Fibroblast of peridontal ligament (primary cell): Measurements from ENCODE around the gene BNC2.
A peak's percentile ranks its signal among the peaks of the same experiment; 100 is the strongest.

ENCODE experiments used
- DNase-seq: peaks from one replicate; pipeline ENCODE4 v3.0.0-alpha.2; 2010; ENCODE audit errors: extremely low read depth

Gene BNC2

GRCh38 chr9:16679327-16679821, 191.1 kb downstream of the BNC2 start:
- peak; percentile 39 for DNase-seq

- no peak for DNase-seq
Measured at GRCh38 chr9:16676519-16676918, 194.0 kb downstream of the BNC2 start.

- no peak for DNase-seq
Measured at GRCh38 chr9:16675131-16675530, 195.3 kb downstream of the BNC2 start.

GRCh38 chr9:16673171-16673570, 197.3 kb downstream of the BNC2 start:
- no peak for DNase-seq

GRCh38 chr9:16672501-16672900, 198.0 kb downstream of the BNC2 start:
- DNase-seq = no peak

- DNase-seq = peak; percentile 90
Measured at GRCh38 chr9:16671591-16672137, 198.8 kb downstream of the BNC2 start.

- no peak for DNase-seq
Measured at GRCh38 chr9:16670791-16671190, 199.7 kb downstream of the BNC2 start.

- DNase-seq = peak; percentile 71
Measured at GRCh38 chr9:16668734-16669295, 201.7 kb downstream of the BNC2 start.

GRCh38 chr9:16664211-16664610, 206.3 kb downstream of the BNC2 start:
- DNase-seq = peak; percentile 86

GRCh38 chr9:16661816-16662215, 208.7 kb downstream of the BNC2 start:
- no peak for DNase-seq

- DNase-seq = no peak
Measured at GRCh38 chr9:16659096-16659495, 211.4 kb downstream of the BNC2 start.

GRCh38 chr9:16656432-16657169, 213.9 kb downstream of the BNC2 start:
- DNase-seq = peak; percentile 56

- no peak for DNase-seq
Measured at GRCh38 chr9:16654596-16655126, 215.8 kb downstream of the BNC2 start.

- DNase-seq = peak; percentile 57
Measured at GRCh38 chr9:16653491-16654399, 216.7 kb downstream of the BNC2 start.

GRCh38 chr9:16652582-16652981, 217.9 kb downstream of the BNC2 start:
- DNase-seq = peak; percentile 75

GRCh38 chr9:16651446-16651964, 219.0 kb downstream of the BNC2 start:
- DNase-seq = no peak

- no peak for DNase-seq
Measured at GRCh38 chr9:16645970-16646369, 224.5 kb downstream of the BNC2 start.

- peak; percentile 54 for DNase-seq
Measured at GRCh38 chr9:16642421-16643109, 227.9 kb downstream of the BNC2 start.

- DNase-seq = peak; percentile 39
Measured at GRCh38 chr9:16640649-16641048, 229.8 kb downstream of the BNC2 start.

- DNase-seq = no peak
Measured at GRCh38 chr9:16639644-16640043, 230.8 kb downstream of the BNC2 start.

GRCh38 chr9:16637911-16638310, 232.6 kb downstream of the BNC2 start:
- DNase-seq = peak; percentile 79
